Measurements from ENCODE around the gene ABHD17C.

GRCh38 chr15:80667936-80668335 is 27.2 kb upstream of the ABHD17C start:
- TF ChIP-seq CTCF (IDR thresholded peaks at IDR 0.05) (no peak), POLR2A (IDR thresholded peaks at IDR 0.05) (no peak)

All from testis (tissue), 2 donors.